GM08714 (cell line): Measurements from ENCODE around the gene ROR2.

ENCODE experiments used
- H3K4me3 ChIP-seq: fragments of 200-500 bp; sonication (Bioruptor generic); 2 replicates; pipeline ENCODE4 v1.5.1; 2014; ENCODE audit warnings: mild to moderate bottlenecking, low read length, inconsistent platforms
- ZNF274 ChIP-seq: IDR thresholded peaks from 2 replicates; pipeline ENCODE4 v1.6.1; 2012; ENCODE audit warnings: mild to moderate bottlenecking, low read depth, low read length

The ROR2 gene

GRCh38 chr9:91873637-91874051 lies 76.4 kb downstream of the ROR2 start:
- no peak for TF ChIP-seq ZNF274
- no peak overlapping the region for H3K4me3 ChIP-seq

- no peak for TF ChIP-seq ZNF274
Observed at GRCh38 chr9:91868732-91869391, 81.2 kb downstream of the ROR2 start.

GRCh38 chr9:91867740-91868139 lies 82.3 kb downstream of the ROR2 start:
- no peak for TF ChIP-seq ZNF274
- no peak overlapping the region for H3K4me3 ChIP-seq

More at GRCh38 chr9:91868732-91869391, 81.2 kb downstream of the ROR2 start:
- no peak overlapping the region for H3K4me3 ChIP-seq

GRCh38 chr9:91865041-91865440 lies 85.0 kb downstream of the ROR2 start:
- no peak for TF ChIP-seq ZNF274
- H3K4me3 ChIP-seq = no peak overlapping the region

- no peak overlapping the region for H3K4me3 ChIP-seq
- TF ChIP-seq ZNF274 = no peak
Observed at GRCh38 chr9:91864380-91864779, 85.6 kb downstream of the ROR2 start.

- TF ChIP-seq ZNF274 = no peak
- no peak overlapping the region for H3K4me3 ChIP-seq
Observed at GRCh38 chr9:91863469-91863868, 86.6 kb downstream of the ROR2 start.

GRCh38 chr9:91858213-91859030 lies 91.6 kb downstream of the ROR2 start:
- no peak overlapping the region for H3K4me3 ChIP-seq
- TF ChIP-seq ZNF274 = no peak

- no peak for TF ChIP-seq ZNF274
- H3K4me3 ChIP-seq = no peak overlapping the region
Observed at GRCh38 chr9:91857291-91858212, 92.5 kb downstream of the ROR2 start.

GRCh38 chr9:91856419-91856818 lies 93.6 kb downstream of the ROR2 start:
- H3K4me3 ChIP-seq = no peak overlapping the region
- TF ChIP-seq ZNF274 = no peak

- H3K4me3 ChIP-seq = no peak overlapping the region
- no peak for TF ChIP-seq ZNF274
Observed at GRCh38 chr9:91855196-91855595, 94.8 kb downstream of the ROR2 start.

GRCh38 chr9:91852801-91853347 lies 97.2 kb downstream of the ROR2 start:
- no peak for TF ChIP-seq ZNF274
- no peak overlapping the region for H3K4me3 ChIP-seq

- H3K4me3 ChIP-seq = no peak overlapping the region
- no peak for TF ChIP-seq ZNF274
Observed at GRCh38 chr9:91849694-91850093, 100.3 kb downstream of the ROR2 start.

- H3K4me3 ChIP-seq = no peak overlapping the region
- TF ChIP-seq ZNF274 = no peak
Observed at GRCh38 chr9:91848146-91848545, 101.9 kb downstream of the ROR2 start.

- no peak overlapping the region for H3K4me3 ChIP-seq
Observed at GRCh38 chr9:91847581-91848091, 102.4 kb downstream of the ROR2 start.

More at GRCh38 chr9:91847581-91848091, 102.4 kb downstream of the ROR2 start:
- no peak for TF ChIP-seq ZNF274
